HG02870 (cell line): ENCODE measurements around the gene GPR17.

ENCODE experiments used
- ATAC-seq: cut with Tn5 transposase; IDR thresholded peaks from one replicate; pipeline ENCODE4 v1.9.1; 2021; ENCODE audit warnings: mild to moderate bottlenecking, moderate library complexity; ENCODE audit not compliant: unreplicated experiment

The GPR17 gene

DNA sequence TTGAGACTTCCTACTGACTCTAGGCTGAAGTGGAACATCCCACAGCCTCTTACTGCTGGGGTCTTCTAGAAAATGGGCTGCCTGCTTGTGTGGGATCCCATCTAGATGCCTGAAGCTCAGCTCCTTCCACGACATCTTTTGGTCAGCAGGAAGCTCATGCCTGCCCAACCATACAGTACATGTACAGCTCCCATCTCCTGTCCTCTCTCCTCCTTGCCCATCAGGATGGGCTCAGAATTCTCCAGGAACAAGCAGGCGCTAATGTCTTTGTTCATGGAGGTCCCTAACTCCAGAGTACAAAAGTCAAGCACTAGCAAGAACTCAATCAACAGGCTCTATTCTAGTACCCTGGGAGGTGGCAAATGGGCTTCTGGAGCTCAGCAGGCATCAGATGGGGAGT, 31.7 kb upstream of the GPR17 start:
- no peak for ATAC-seq

DNA sequence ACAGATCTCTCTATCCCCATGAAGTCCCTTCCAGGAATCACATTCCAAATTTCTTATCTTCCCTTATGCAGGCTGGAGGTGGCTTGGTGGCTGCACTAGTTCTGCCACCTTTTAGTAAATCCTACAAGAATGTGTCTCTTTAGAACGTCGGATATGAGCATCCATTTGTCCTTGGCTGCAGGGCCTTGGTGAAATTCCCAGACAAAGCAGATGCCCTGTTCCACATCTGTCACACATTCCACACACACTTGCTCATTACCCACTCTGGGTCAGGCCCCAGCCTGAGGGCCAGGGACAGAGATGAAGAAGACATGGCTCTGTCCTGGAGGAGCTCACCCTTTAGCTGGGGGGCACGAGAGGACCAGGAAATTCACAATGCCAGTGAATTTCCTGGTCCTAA, 31.2 kb upstream of the GPR17 start:
- no peak for ATAC-seq

GRCh38 chr2:127615511-127616166, 30.3 kb upstream of the GPR17 start:
- ATAC-seq: no peak

GRCh38 chr2:127618551-127619202, 27.3 kb upstream of the GPR17 start:
- ATAC-seq: no peak

DNA sequence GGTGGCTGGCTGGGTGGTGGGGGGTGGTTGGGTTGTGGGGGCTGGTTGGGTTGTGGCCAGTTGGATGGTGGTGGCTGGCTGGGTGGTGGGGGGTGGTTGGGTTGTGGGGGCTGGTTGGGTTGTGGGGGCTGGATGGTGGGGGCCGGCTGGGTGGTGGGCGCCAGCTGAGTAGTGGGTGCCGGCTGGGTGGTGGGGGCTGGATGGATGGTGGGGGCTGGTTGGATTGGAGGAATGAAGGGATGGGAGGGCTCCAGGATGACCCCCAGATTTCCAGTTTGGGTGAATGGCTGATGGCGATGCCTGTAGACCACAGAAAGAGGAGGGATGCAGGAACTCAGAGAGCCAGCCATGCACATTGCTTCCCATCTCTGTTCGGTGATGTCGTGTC, 26.8 kb upstream of the GPR17 start:
- no peak for ATAC-seq

- ATAC-seq: no peak
Observed at GRCh38 chr2:127619877-127620705, 25.9 kb upstream of the GPR17 start.

GRCh38 chr2:127620866-127621265, 25.1 kb upstream of the GPR17 start:
- ATAC-seq: no peak

DNA sequence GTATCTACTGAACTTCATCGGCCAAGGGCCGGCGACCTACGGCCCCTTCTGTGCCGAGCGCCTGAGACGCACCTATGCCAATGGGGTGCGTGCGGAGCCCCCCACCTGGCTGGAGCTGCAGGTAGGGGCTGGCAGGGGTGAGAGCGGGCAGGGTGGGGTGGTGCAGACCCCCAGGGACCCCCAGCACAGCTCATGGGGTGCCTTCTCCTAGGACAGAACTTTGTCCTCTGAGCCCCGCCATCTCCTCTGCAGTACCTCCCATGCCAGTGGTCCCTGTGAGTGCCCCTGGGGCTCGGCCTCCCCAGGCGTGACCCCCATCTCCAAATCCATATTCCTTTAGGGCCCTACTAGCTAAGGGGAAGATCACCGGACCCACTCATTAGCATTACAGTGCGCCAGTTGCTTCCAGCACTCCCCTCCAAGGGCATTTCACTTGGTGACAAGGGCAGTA, 23.9 kb upstream of the GPR17 start:
- ATAC-seq: no peak

- no peak for ATAC-seq
Observed at GRCh38 chr2:127622561-127623387, 23.2 kb upstream of the GPR17 start.

- ATAC-seq: no peak
Observed at GRCh38 chr2:127623388-127624319, 22.3 kb upstream of the GPR17 start.

- no peak for ATAC-seq
Observed at GRCh38 chr2:127624320-127624755, 21.6 kb upstream of the GPR17 start.

- no peak for ATAC-seq
Observed at GRCh38 chr2:127624756-127625571, 21.0 kb upstream of the GPR17 start.

DNA sequence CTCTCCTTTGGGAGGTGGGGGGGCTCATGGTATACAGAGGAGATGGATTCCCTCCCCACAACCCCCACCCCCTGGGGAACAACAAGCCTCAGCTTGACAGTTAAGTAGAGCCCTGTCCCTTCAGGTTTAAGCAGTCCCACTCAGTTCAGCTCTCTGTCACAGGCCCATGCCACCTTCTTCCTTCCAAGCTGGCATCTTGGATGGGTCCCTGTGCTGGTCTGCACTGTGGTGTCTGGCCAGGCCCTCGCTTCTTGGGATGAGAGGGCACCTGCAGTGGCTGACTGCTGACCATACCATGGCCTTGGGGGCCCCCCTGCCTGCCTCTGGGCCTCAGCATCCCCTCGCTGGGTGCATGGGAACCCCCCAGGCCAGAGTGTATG, 20.4 kb upstream of the GPR17 start:
- ATAC-seq: no peak

DNA sequence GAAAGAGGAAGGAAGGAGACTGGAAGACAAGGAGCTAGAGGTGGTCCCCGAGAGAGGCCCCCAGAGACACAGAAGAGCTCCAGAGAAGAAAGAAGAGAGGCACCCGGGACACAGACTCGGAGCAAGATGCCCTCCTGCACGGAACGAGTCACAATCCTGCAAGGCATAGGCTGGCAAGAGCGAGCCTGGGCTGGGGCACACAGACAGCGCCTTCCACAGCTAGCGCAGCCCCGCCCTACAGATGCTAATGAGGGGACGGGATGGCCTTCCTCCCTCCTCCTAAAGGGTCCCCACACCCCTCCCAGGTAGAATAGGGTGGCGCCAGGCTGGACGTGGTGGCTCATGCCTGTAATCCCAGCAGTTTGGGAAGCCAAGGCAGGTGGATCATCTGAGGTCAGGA, 19.8 kb upstream of the GPR17 start:
- no peak for ATAC-seq

- no peak for ATAC-seq
Observed at GRCh38 chr2:127626917-127627739, 18.8 kb upstream of the GPR17 start.

- ATAC-seq: no peak
Observed at GRCh38 chr2:127627740-127628571, 18.0 kb upstream of the GPR17 start.
